Mammary epithelial cell (primary cell): ENCODE results near the gene DDC.
"Not testable (repeated sequence)": the region's sequence is repeated elsewhere in the genome, so short reads cannot be mapped to it uniquely, and the experiment has no call there.

Experiments used
- EZH2 ChIP-seq: IDR thresholded peaks from 2 replicates; pipeline ENCODE4 v1.6.1; 2012; ENCODE audit warnings: low read length, inconsistent platforms, borderline replicate concordance
- TF ChIP-seq, protein P1 (sequence below), 2 donors: IDR thresholded peaks in 1 of 2; conservative IDR thresholded peaks in 1 of 2; 2 replicates each; pipeline ENCODE4 v1.5.1; 2011 to 2012; ENCODE audit warnings: inconsistent platforms in 2 of 2, low read length in 2 of 2, mild to moderate bottlenecking in 2 of 2, control low read depth in 1 of 2, low read depth in 1 of 2; ENCODE audit not compliant: insufficient read depth in 1 of 2; ENCODE audit errors: extremely low read depth in 1 of 2

DNA sequence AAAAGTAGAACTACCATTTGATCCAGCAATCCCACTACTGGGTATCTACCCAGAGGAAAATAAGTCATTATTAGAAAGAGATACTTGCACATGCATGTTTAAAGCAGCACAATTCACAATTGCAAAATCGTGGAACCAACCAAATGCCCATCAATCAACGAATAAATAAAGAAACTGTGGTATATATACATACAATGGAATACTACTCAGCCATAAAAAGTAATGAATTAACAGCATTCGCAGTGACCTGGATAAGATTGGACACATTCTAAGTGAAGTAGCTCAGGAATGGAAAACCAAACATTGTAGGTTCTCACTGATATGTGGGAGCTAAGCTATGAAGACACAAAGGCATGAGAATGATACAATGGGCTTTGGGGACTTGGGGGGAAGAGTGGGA is 45.9 kb downstream of the DDC start:
- TF ChIP-seq, protein P1, sequence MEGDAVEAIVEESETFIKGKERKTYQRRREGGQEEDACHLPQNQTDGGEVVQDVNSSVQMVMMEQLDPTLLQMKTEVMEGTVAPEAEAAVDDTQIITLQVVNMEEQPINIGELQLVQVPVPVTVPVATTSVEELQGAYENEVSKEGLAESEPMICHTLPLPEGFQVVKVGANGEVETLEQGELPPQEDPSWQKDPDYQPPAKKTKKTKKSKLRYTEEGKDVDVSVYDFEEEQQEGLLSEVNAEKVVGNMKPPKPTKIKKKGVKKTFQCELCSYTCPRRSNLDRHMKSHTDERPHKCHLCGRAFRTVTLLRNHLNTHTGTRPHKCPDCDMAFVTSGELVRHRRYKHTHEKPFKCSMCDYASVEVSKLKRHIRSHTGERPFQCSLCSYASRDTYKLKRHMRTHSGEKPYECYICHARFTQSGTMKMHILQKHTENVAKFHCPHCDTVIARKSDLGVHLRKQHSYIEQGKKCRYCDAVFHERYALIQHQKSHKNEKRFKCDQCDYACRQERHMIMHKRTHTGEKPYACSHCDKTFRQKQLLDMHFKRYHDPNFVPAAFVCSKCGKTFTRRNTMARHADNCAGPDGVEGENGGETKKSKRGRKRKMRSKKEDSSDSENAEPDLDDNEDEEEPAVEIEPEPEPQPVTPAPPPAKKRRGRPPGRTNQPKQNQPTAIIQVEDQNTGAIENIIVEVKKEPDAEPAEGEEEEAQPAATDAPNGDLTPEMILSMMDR (conservative IDR thresholded peaks at IDR 0.05 in 1 of 2, IDR thresholded peaks at IDR 0.05 in 1 of 2; ENCODE audit: extremely low read depth in 1 of 2, insufficient read depth in 1 of 2, low read depth in 1 of 2, low read length in 2 of 2) = not testable (repeated sequence)
- not testable (repeated sequence) for TF ChIP-seq EZH2
